Stimulated activated effector memory CD8-positive, alpha-beta T cell treated with anti-CD3 and anti-CD28 coated beads, Interleukin-12 subunit alpha, Interleukin-12 subunit beta, amount 100 ng/mL, for 72 hours (primary cell): ENCODE data around the gene HIBCH.
"Not testable (repeated sequence)": the region's sequence is repeated elsewhere in the genome, so short reads cannot be mapped to it uniquely, and the experiment has no call there.

Source experiments
- ATAC-seq: fragments of 150-1000 bp; cut with Tn5 transposase; 2 replicates; pipeline ENCODE4 v1.10.0; 2021
- DNase-seq, 2 donors: peaks; one replicate each; pipeline ENCODE4 v3.0.0; 2021 to 2022; ENCODE audit warnings: low spot score in 2 of 2
- H3K27ac Mint-ChIP-seq: one replicate; pipeline ENCODE4 v1.8.0; 2022; ENCODE audit warnings: mild to moderate bottlenecking, mixed read lengths
- H3K36me3 Mint-ChIP-seq: one replicate; pipeline ENCODE4 v1.8.0; 2022; ENCODE audit warnings: mild to moderate bottlenecking, mixed read lengths
- H3K4me1 Mint-ChIP-seq: one replicate; pipeline ENCODE4 v1.8.0; 2022; ENCODE audit warnings: mixed read lengths
- H3K4me3 Mint-ChIP-seq: one replicate; pipeline ENCODE4 v1.8.0; 2022; ENCODE audit warnings: mild to moderate bottlenecking, mixed read lengths
- H3K9me3 Mint-ChIP-seq: one replicate; pipeline ENCODE4 v1.8.0; 2022; ENCODE audit warnings: mixed read lengths

The HIBCH gene

GRCh38 chr2:190333395-190333794 lies 13.8 kb upstream of the HIBCH start:
- Mint-ChIP-seq H3K4me1 (no peaks in the 10 kb centered on the region), H3K36me3 (no peaks in the 10 kb centered on the region)
- no peak for ATAC-seq

DNA sequence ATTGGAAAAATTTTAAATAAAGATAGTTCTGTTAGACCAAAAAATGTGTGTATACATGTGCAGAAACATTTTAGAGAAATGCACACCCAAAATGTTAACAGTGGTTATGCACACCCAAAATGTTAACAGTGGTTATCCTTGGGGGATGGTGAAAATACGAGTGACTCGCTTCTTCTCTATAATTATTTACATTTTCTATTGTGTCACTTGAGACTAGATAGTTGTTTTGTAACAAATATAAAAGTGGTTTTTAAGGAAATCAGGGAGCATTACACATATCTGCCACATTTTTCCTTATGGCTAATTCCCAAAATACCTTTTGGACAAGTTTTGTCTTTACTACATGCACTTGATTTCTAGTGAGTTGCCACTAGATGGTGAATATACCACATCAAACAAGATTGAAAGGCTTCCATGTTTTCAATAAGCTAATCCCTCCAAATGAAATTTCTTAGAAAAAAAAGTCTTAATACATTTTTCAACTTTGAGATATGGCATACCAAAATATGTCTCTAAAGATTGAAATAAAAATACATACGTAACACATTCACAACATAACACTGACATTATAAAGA lies 9.0 kb upstream of the HIBCH start:
- Mint-ChIP-seq H3K36me3 (no peaks in the 10 kb centered on the region), H3K9me3 (no peaks in the 10 kb centered on the region), H3K27ac (no peak overlapping the region), H3K4me1 (no peaks in the 10 kb centered on the region), H3K4me3 (no peak overlapping the region)
- DNase-seq (no peak), ATAC-seq (no peak)

More at GRCh38 chr2:190333395-190333794, 13.8 kb upstream of the HIBCH start:
- Mint-ChIP-seq H3K27ac (no peak overlapping the region), H3K9me3 (no peaks in the 10 kb centered on the region), H3K4me3 (no peak overlapping the region)
- no peak for DNase-seq

GRCh38 chr2:190327867-190328572 lies 8.4 kb upstream of the HIBCH start:
- Mint-ChIP-seq H3K4me1 (no peaks in the 10 kb centered on the region), H3K36me3 (no peaks in the 10 kb centered on the region), H3K4me3 (no peak overlapping the region), H3K27ac (no peak overlapping the region), H3K9me3 (no peaks in the 10 kb centered on the region)
- ATAC-seq (no peak), DNase-seq (no peak)

DNA sequence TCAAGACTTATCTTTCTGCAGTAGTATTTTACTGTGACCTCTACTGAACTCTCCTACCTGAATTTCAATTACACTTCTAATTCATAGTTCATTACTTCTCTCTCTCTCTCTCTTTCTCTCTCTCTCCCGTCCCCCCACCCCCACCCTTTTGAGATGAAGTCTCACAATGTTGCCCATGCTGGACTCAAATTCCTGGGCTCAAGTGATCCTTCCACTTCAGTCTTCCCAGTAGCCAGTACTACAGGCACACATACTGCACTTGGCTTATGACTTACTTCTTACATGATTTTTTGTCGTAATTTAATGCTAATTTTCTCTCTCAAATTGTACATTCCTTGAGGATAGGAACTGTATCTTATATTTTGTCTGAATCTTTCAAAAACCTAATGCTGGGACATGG lies 6.0 kb upstream of the HIBCH start:
- DNase-seq (no peak), ATAC-seq (no peak)
- H3K4me1 Mint-ChIP-seq = peaks cover 1% of the 10 kb centered on the region

DNA sequence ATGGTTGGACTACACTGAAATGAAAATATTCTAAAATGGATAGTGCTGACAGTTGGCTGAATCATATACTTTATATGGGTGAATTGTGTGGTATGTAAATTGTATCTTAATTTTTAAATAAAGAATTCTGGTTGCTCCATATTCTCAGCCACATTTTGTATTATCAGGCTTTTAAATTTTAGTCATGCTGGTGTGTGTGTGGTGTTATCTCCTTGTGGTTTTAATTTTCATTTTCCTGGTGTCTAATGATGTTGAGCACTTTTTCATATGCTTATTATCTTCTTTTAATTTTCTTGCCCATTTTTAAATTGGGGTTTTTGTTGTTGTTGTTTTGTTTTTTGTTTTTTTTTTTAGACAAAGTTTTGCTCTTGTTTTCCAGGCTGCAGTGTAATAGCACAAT lies 3.8 kb upstream of the HIBCH start:
- H3K36me3 Mint-ChIP-seq = peaks cover 25% of the 10 kb centered on the region
- H3K4me1 Mint-ChIP-seq = peaks cover 18% of the 10 kb centered on the region
- no peak for DNase-seq
- no peak overlapping the region for H3K4me3 Mint-ChIP-seq
- ATAC-seq = no peak
- H3K9me3 Mint-ChIP-seq = no peaks in the 10 kb centered on the region
- H3K27ac Mint-ChIP-seq = no peak overlapping the region

More for the DNA sequence above, 6.0 kb upstream of the HIBCH start:
- no peak overlapping the region for H3K4me3 Mint-ChIP-seq
- no peaks in the 10 kb centered on the region for H3K9me3 Mint-ChIP-seq
- no peak overlapping the region for H3K27ac Mint-ChIP-seq
- H3K36me3 Mint-ChIP-seq = peaks cover 9% of the 10 kb centered on the region

DNA sequence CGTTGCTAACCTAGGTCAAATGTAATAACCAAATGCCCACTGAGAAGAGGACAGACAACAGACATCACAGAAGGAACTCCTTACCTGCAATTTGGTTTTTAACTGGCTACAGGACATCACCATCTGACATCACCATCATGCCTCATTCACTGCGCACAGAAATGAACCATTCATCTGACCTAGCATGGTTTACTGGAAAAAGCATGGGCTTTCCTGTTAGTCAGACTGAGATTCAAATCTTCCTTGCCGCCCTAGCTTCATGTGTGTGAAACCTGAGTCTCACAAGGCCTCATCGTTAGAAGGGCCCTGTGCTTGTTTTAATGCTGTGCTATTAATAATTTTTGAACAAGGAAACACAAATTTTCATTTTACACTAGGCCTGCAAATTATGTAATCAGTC lies 1.1 kb upstream of the HIBCH start:
- peak overlapping the region; percentile 98 for H3K27ac Mint-ChIP-seq
- H3K9me3 Mint-ChIP-seq = no peaks in the 10 kb centered on the region
- peaks cover 25% of the 10 kb centered on the region for H3K36me3 Mint-ChIP-seq
- DNase-seq (peak; percentile 18 to 76), ATAC-seq (peak; percentile 87)
- peak overlapping the region; percentile 92 for H3K4me3 Mint-ChIP-seq
- H3K4me1 Mint-ChIP-seq = peaks cover 40% of the 10 kb centered on the region

- DNase-seq (peak; percentile 14 to 61), ATAC-seq (peak; percentile 37)
- Mint-ChIP-seq H3K4me1 (peaks cover 51% of the 10 kb centered on the region), H3K4me3 (peak overlapping the region; percentile 92), H3K9me3 (no peaks in the 10 kb centered on the region), H3K36me3 (peaks cover 25% of the 10 kb centered on the region), H3K27ac (peak overlapping the region; percentile 98)
Measured at GRCh38 chr2:190318931-190319554, 583 bp downstream of the HIBCH start.

GRCh38 chr2:190318514-190318913 lies 1.1 kb downstream of the HIBCH start:
- DNase-seq (no peak), ATAC-seq (no peak)
- peaks cover 25% of the 10 kb centered on the region for H3K36me3 Mint-ChIP-seq
- peaks cover 51% of the 10 kb centered on the region for H3K4me1 Mint-ChIP-seq
- H3K27ac Mint-ChIP-seq = no peak overlapping the region
- H3K4me3 Mint-ChIP-seq = peak overlapping the region; percentile 92
- H3K9me3 Mint-ChIP-seq = no peaks in the 10 kb centered on the region

GRCh38 chr2:190315273-190315672 lies 4.4 kb downstream of the HIBCH start:
- peak overlapping the region; percentile 51 for H3K27ac Mint-ChIP-seq
- no peaks in the 10 kb centered on the region for H3K9me3 Mint-ChIP-seq
- no peak overlapping the region for H3K4me3 Mint-ChIP-seq
- DNase-seq (no peak), ATAC-seq (no peak)
- H3K4me1 Mint-ChIP-seq = peaks cover 56% of the 10 kb centered on the region
- peaks cover 32% of the 10 kb centered on the region for H3K36me3 Mint-ChIP-seq

DNA sequence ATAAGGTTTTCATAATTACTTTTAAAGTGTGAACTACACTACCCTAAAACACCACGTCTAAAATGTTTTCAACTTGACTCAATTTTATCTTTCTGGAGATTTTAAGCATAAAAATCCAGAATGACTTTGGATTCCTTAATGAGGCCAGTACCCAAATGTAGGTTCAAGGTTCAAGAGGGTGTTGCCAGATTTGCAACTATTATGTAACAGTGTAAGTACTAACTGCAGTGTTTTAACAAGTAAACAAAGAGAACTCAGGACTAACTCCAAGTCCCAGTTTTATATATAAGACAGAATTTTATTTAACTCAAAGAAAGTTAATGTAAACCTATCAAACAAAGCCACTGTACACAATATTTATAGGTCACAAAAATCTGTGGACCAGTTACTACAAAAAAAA lies 5.7 kb downstream of the HIBCH start:
- Mint-ChIP-seq H3K4me3 (no peak overlapping the region), H3K27ac (no peak overlapping the region), H3K36me3 (peaks cover 32% of the 10 kb centered on the region), H3K9me3 (no peaks in the 10 kb centered on the region), H3K4me1 (peaks cover 42% of the 10 kb centered on the region)
- no peak for DNase-seq
- no peak for ATAC-seq

GRCh38 chr2:190312635-190313025 lies 7.0 kb downstream of the HIBCH start:
- not testable (repeated sequence) for H3K4me3 Mint-ChIP-seq, DNase-seq, ATAC-seq, H3K27ac Mint-ChIP-seq, H3K9me3 Mint-ChIP-seq
- H3K36me3 Mint-ChIP-seq = peaks cover 32% of the 10 kb centered on the region
- peaks cover 41% of the 10 kb centered on the region for H3K4me1 Mint-ChIP-seq

- no peaks in the 10 kb centered on the region for H3K9me3 Mint-ChIP-seq
- H3K36me3 Mint-ChIP-seq = peaks cover 32% of the 10 kb centered on the region
- ATAC-seq (no peak), DNase-seq (no peak)
- peaks cover 35% of the 10 kb centered on the region for H3K4me1 Mint-ChIP-seq
- no peak overlapping the region for H3K4me3 Mint-ChIP-seq
- no peak overlapping the region for H3K27ac Mint-ChIP-seq
Measured at GRCh38 chr2:190311893-190312634, 7.6 kb downstream of the HIBCH start.

DNA sequence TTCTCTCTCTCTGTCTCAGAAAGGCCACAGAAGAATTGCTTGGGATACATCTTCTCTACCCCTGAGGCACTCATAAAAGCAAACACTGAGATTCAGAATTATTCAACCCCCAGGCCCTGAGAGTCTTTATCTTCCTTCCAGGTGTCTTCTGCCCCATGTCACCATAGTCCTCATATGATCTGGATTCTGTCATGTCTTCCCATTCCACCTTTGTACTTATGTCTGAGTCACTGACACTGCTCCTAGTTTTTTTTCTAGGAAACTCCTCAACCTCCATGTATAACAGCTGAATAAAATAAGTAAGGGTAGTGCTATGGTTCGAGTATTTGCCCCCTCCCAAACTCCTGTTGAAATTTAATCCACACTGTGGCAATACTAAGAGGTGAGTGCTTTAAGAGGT lies 11.6 kb downstream of the HIBCH start:
- Mint-ChIP-seq H3K4me1 (peaks cover 31% of the 10 kb centered on the region), H3K36me3 (peaks cover 38% of the 10 kb centered on the region), H3K4me3 (no peak overlapping the region), H3K9me3 (no peaks in the 10 kb centered on the region), H3K27ac (no peak overlapping the region)
- ATAC-seq (no peak), DNase-seq (no peak)

GRCh38 chr2:190304404-190304803 lies 15.2 kb downstream of the HIBCH start:
- DNase-seq (peak in 1 of 2 donors; percentile 55), ATAC-seq (peak; percentile 91)
- H3K4me1 Mint-ChIP-seq = peaks cover 26% of the 10 kb centered on the region
- no peak overlapping the region for H3K4me3 Mint-ChIP-seq
- peaks cover 6% of the 10 kb centered on the region for H3K9me3 Mint-ChIP-seq
- H3K36me3 Mint-ChIP-seq = peaks cover 26% of the 10 kb centered on the region
- H3K27ac Mint-ChIP-seq = no peak overlapping the region

DNA sequence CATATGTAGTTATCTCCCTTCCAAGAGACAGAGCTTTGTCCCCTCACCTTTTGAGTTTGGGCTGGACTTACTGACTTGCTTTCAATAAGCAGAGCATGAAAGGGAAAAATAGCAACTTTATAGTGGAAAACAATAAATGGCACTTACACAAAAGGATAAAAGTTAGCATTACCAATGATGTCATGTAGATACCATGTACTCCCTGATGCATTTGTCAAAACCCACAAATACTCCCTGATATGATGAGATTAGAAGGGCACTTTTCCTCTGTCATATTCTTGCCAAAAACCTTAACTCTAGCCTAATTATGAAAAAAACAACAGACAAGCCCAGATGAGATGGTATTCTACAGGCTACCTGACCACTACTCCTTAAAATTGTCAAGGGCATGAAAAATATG lies 16.0 kb downstream of the HIBCH start:
- peaks cover 22% of the 10 kb centered on the region for H3K36me3 Mint-ChIP-seq
- no peak overlapping the region for H3K27ac Mint-ChIP-seq
- no peak for ATAC-seq
- no peak for DNase-seq
- peaks cover 6% of the 10 kb centered on the region for H3K9me3 Mint-ChIP-seq
- peaks cover 26% of the 10 kb centered on the region for H3K4me1 Mint-ChIP-seq
- H3K4me3 Mint-ChIP-seq = no peak overlapping the region
